WTC11 (cell line): ENCODE measurements around the gene MYH11.

Source experiments
- ATF3 ChIP-seq: sonication (generic); formaldehyde crosslinking; conservative IDR thresholded peaks from 2 replicates; pipeline ENCODE4 v1.8.1; 2022; ENCODE audit warnings: mild to moderate bottlenecking, missing genetic modification reagents
- CREB1 ChIP-seq: sonication (generic); formaldehyde crosslinking; IDR thresholded peaks from 2 replicates; pipeline ENCODE4 v1.8.0; 2023; ENCODE audit warnings: mild to moderate bottlenecking, missing genetic modification reagents
- CTCF ChIP-seq: fragments of 200-600 bp; IDR thresholded peaks from 2 replicates; pipeline ENCODE4 v1.8.0; 2022; ENCODE audit warnings: antibody characterized with exemption
- KAT7 ChIP-seq: sonication (generic); formaldehyde crosslinking; IDR thresholded peaks from 2 replicates; pipeline ENCODE4 v1.8.1; 2023; ENCODE audit warnings: missing genetic modification reagents, mild to moderate bottlenecking, borderline replicate concordance
- MAX ChIP-seq: sonication (generic); formaldehyde crosslinking; IDR thresholded peaks from 2 replicates; pipeline ENCODE4 v1.8.0; 2022; ENCODE audit warnings: mild to moderate bottlenecking, missing genetic modification reagents
- NR1H2 ChIP-seq: sonication (generic); formaldehyde crosslinking; IDR thresholded peaks from 2 replicates; pipeline ENCODE4 v1.9.0; 2021; ENCODE audit warnings: mild to moderate bottlenecking, moderate library complexity, missing genetic modification reagents
- SMAD4 ChIP-seq: sonication (generic); formaldehyde crosslinking; IDR thresholded peaks from 2 replicates; pipeline ENCODE4 v1.8.0; 2022; ENCODE audit warnings: mild to moderate bottlenecking, missing genetic modification reagents
- TEAD1 ChIP-seq: sonication (generic); formaldehyde crosslinking; IDR thresholded peaks from 2 replicates; pipeline ENCODE4 v1.8.0; 2022; ENCODE audit warnings: mild to moderate bottlenecking, missing genetic modification reagents
- TEAD4 ChIP-seq: sonication (generic); formaldehyde crosslinking; IDR thresholded peaks from 2 replicates; pipeline ENCODE4 v1.8.0; 2022; ENCODE audit warnings: mild to moderate bottlenecking, missing genetic modification reagents
- TP53 ChIP-seq: sonication (generic); formaldehyde crosslinking; IDR thresholded peaks from 2 replicates; pipeline ENCODE4 v1.8.1; 2023; ENCODE audit warnings: mild to moderate bottlenecking, missing genetic modification reagents
- USF2 ChIP-seq: sonication (generic); formaldehyde crosslinking; IDR thresholded peaks from 2 replicates; pipeline ENCODE4 v1.8.1; 2023; ENCODE audit warnings: mild to moderate bottlenecking, missing genetic modification reagents, moderate library complexity
- ZNF512 ChIP-seq: sonication (generic); formaldehyde crosslinking; IDR thresholded peaks from 2 replicates; pipeline ENCODE4 v1.8.1; 2022; ENCODE audit warnings: missing genetic modification reagents, borderline replicate concordance

- no peak for TF ChIP-seq CREB1
- no peak for TF ChIP-seq USF2 (CRISPR knock-in tag)
- no peak for TF ChIP-seq MAX
- no peak for TF ChIP-seq CTCF
- no peak for TF ChIP-seq TEAD4 (CRISPR knock-in tag)
- no peak for TF ChIP-seq NR1H2 (CRISPR knock-in tag)
- TF ChIP-seq KAT7 (CRISPR knock-in tag), result no peak
- TF ChIP-seq TEAD1 (CRISPR knock-in tag), result no peak
- no peak for TF ChIP-seq SMAD4
- TF ChIP-seq TP53 (CRISPR knock-in tag), result no peak
- no peak for TF ChIP-seq ZNF512 (CRISPR knock-in tag)
- no peak for TF ChIP-seq ATF3 (CRISPR knock-in tag)
Measured at GRCh38 chr16:15725641-15726240, 131.1 kb downstream of the MYH11 start.
